WTC11 (cell line): ENCODE data around the gene ZNF787.

Source experiments
- CREB1 ChIP-seq: sonication (generic); formaldehyde crosslinking; IDR thresholded peaks from 2 replicates; pipeline ENCODE4 v1.8.0; 2023; ENCODE audit warnings: mild to moderate bottlenecking, missing genetic modification reagents
- ELF4 ChIP-seq: sonication (generic); formaldehyde crosslinking; IDR thresholded peaks from 2 replicates; pipeline ENCODE4 v1.8.1; 2022; ENCODE audit warnings: low read depth, mild to moderate bottlenecking, moderate library complexity, missing genetic modification reagents
- SMAD3 ChIP-seq: sonication (generic); formaldehyde crosslinking; IDR thresholded peaks from 2 replicates; pipeline ENCODE4 v1.8.0; 2022; ENCODE audit warnings: missing genetic modification reagents, mild to moderate bottlenecking, borderline replicate concordance
- TF ChIP-seq, protein P1 (sequence below): fragments of 200-600 bp; IDR thresholded peaks from 2 replicates; pipeline ENCODE4 v1.8.0; 2022; ENCODE audit warnings: antibody characterized with exemption
- TF ChIP-seq, protein P2 (sequence below): sonication (generic); formaldehyde crosslinking; IDR thresholded peaks from 2 replicates; pipeline ENCODE4 v1.8.0; 2023; ENCODE audit warnings: missing genetic modification reagents
- TF ChIP-seq, protein P3 (sequence below): sonication (generic); formaldehyde crosslinking; IDR thresholded peaks from 2 replicates; pipeline ENCODE4 v1.8.0; 2022; ENCODE audit warnings: missing genetic modification reagents

DNA sequence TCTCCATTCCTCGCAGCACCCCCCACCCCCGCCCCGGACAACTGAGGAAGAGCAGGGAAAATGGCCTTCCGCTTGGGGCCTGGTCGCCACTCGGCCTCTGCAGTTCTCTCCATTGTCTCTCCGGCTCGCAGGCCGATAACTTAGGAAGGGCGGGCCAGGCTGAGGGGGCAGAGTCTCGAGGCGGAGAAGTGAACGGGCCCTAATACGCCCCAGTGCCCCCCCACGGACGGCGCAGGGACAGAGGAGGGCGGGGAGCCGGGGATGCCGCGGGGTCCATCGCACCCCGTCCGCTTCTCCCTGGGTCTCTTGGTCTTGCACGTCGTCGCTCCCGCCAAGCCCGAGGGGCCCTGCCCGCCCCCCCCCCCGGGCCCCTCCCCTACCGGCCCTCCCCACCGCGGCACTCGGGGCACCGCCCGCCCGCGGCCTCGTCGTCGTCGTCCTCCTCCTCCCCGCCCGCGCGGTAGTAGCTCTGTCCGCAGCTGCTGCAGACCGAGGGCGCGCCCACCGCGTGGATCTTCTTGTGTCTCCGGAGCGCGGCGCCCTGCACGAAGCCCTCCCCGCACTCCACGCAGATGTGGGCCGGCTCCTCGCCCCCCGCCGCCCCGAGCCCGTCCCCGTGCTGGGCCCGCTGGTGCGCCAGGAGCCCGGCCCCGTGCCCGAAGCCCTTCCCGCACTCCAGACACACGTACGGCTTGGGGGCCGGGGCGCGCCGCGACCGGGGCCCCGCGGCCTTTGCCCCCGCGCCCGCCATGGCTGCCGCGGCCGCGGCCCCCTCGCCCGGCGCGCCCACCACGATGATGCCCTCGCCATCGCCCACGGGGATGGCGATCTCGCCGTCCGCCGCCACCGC lies 33.2 kb downstream of the ZNF787 start:
- TF ChIP-seq, protein P1, sequence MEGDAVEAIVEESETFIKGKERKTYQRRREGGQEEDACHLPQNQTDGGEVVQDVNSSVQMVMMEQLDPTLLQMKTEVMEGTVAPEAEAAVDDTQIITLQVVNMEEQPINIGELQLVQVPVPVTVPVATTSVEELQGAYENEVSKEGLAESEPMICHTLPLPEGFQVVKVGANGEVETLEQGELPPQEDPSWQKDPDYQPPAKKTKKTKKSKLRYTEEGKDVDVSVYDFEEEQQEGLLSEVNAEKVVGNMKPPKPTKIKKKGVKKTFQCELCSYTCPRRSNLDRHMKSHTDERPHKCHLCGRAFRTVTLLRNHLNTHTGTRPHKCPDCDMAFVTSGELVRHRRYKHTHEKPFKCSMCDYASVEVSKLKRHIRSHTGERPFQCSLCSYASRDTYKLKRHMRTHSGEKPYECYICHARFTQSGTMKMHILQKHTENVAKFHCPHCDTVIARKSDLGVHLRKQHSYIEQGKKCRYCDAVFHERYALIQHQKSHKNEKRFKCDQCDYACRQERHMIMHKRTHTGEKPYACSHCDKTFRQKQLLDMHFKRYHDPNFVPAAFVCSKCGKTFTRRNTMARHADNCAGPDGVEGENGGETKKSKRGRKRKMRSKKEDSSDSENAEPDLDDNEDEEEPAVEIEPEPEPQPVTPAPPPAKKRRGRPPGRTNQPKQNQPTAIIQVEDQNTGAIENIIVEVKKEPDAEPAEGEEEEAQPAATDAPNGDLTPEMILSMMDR, result no peak
- no peak for TF ChIP-seq SMAD3
- TF ChIP-seq, protein P2, sequence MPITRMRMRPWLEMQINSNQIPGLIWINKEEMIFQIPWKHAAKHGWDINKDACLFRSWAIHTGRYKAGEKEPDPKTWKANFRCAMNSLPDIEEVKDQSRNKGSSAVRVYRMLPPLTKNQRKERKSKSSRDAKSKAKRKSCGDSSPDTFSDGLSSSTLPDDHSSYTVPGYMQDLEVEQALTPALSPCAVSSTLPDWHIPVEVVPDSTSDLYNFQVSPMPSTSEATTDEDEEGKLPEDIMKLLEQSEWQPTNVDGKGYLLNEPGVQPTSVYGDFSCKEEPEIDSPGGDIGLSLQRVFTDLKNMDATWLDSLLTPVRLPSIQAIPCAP (CRISPR knock-in tag), result no peak
- no peak for TF ChIP-seq CREB1 (CRISPR knock-in tag)
- TF ChIP-seq, protein P3, sequence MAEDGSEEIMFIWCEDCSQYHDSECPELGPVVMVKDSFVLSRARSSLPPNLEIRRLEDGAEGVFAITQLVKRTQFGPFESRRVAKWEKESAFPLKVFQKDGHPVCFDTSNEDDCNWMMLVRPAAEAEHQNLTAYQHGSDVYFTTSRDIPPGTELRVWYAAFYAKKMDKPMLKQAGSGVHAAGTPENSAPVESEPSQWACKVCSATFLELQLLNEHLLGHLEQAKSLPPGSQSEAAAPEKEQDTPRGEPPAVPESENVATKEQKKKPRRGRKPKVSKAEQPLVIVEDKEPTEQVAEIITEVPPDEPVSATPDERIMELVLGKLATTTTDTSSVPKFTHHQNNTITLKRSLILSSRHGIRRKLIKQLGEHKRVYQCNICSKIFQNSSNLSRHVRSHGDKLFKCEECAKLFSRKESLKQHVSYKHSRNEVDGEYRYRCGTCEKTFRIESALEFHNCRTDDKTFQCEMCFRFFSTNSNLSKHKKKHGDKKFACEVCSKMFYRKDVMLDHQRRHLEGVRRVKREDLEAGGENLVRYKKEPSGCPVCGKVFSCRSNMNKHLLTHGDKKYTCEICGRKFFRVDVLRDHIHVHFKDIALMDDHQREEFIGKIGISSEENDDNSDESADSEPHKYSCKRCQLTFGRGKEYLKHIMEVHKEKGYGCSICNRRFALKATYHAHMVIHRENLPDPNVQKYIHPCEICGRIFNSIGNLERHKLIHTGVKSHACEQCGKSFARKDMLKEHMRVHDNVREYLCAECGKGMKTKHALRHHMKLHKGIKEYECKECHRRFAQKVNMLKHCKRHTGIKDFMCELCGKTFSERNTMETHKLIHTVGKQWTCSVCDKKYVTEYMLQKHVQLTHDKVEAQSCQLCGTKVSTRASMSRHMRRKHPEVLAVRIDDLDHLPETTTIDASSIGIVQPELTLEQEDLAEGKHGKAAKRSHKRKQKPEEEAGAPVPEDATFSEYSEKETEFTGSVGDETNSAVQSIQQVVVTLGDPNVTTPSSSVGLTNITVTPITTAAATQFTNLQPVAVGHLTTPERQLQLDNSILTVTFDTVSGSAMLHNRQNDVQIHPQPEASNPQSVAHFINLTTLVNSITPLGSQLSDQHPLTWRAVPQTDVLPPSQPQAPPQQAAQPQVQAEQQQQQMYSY (CRISPR knock-in tag), result no peak
- no peak for TF ChIP-seq ELF4 (CRISPR knock-in tag)
